PC-3 (cell line): Measurements from ENCODE around the gene ZNF138. TPM values are rescaled to one million over a fixed set of nuclear protein-coding genes. Genes with fewer than 3 reads are reported as not detected.
"Not testable (repeated sequence)": the region's sequence is repeated elsewhere in the genome, so short reads cannot be mapped to it uniquely, and the experiment has no call there.

ENCODE experiments used
- ATAC-seq: fragments of 200-7000 bp; cut with Tn5 transposase; 2 replicates; pipeline ENCODE4 v1.9.1; 2020; ENCODE audit warnings: mild to moderate bottlenecking, moderate library complexity
- BruUV-seq: library from RNA; stranded (reverse); fragments of 400-500 nt; replicated peaks from 2 replicates; lab custom pipeline; 2021; lab: Mats Ljungman, UMichigan
- CTCF ChIA-PET: fragments of 300-600 bp; sonication (Branson Sonifier 250); formaldehyde crosslinking; loops from one replicate; lab custom pipeline; 2022; ENCODE audit warnings: antibody characterized with exemption; lab: Charles Lee
- POLR2A ChIA-PET: fragments of 300-600 bp; sonication (Branson Sonifier 250); formaldehyde crosslinking; loops from one replicate; lab custom pipeline; 2022; ENCODE audit warnings: antibody characterized with exemption; ENCODE audit not compliant: unreplicated experiment; lab: Charles Lee
- DNase-seq: peaks from one replicate; pipeline ENCODE4 v3.0.0-alpha.2; 2015
- H2AFZ ChIP-seq: fragments of 300-600 bp; sonication (generic); 2 replicates; pipeline ENCODE4 v1.6.0; 2016; ENCODE audit warnings: antibody characterized with exemption, low read length
- H3F3A ChIP-seq: fragments of 300-600 bp; sonication (generic); one replicate; pipeline ENCODE4 v1.6.0; 2017; ENCODE audit warnings: antibody characterized with exemption, low read length, control low read depth, mild to moderate bottlenecking; ENCODE audit not compliant: unreplicated experiment
- H3K27ac ChIP-seq: fragments of 300-600 bp; sonication (generic); 2 replicates; pipeline ENCODE4 v1.5.1; 2016; ENCODE audit warnings: mild to moderate bottlenecking, low read length
- H3K27me3 ChIP-seq: fragments of 300-600 bp; sonication (generic); 2 replicates; pipeline ENCODE4 v1.6.1; 2016; ENCODE audit warnings: low read length, mixed read lengths
- H3K36me3 ChIP-seq: fragments of 300-600 bp; sonication (generic); 2 replicates; pipeline ENCODE4 v1.6.1; 2016; ENCODE audit warnings: low read depth, mixed run types, low read length, mixed read lengths
- H3K4me1 ChIP-seq: fragments of 300-600 bp; sonication (generic); 2 replicates; pipeline ENCODE4 v1.5.1; 2016; ENCODE audit warnings: low read length; ENCODE audit not compliant: insufficient read depth
- H3K4me2 ChIP-seq: fragments of 300-600 bp; sonication (generic); 2 replicates; pipeline ENCODE4 v1.6.0; 2016; ENCODE audit warnings: low read length
- H3K4me3 ChIP-seq: fragments of 300-600 bp; sonication (generic); 2 replicates; pipeline ENCODE4 v1.5.1; 2016; ENCODE audit warnings: mild to moderate bottlenecking, low read length, mixed read lengths
- H3K79me2 ChIP-seq: fragments of 300-600 bp; sonication (generic); 2 replicates; pipeline ENCODE4 v1.6.1; 2017; ENCODE audit warnings: low read length, mixed read lengths
- H3K9ac ChIP-seq: fragments of 300-600 bp; sonication (generic); 2 replicates; pipeline ENCODE4 v1.6.0; 2016; ENCODE audit warnings: mild to moderate bottlenecking, low read length
- H3K9me2 ChIP-seq: fragments of 300-600 bp; sonication (generic); replicated peaks from 2 replicates; pipeline ENCODE4 v1.6.1; 2016; ENCODE audit warnings: mixed run types, low read length, mixed read lengths
- H3K9me3 ChIP-seq: fragments of 300-600 bp; sonication (generic); 2 replicates; pipeline ENCODE4 v1.6.1; 2016; ENCODE audit warnings: low read length, mixed read lengths
- H4K20me1 ChIP-seq: fragments of 300-600 bp; sonication (generic); 2 replicates; pipeline ENCODE4 v1.6.1; 2016; ENCODE audit warnings: low read length, mixed read lengths
- CTCF ChIP-seq: fragments of 300-600 bp; sonication (generic); conservative IDR thresholded peaks from 2 replicates; pipeline ENCODE4 v1.5.1; 2017; ENCODE audit warnings: antibody characterized with exemption, low read depth, mild to moderate bottlenecking, low read length
- EZH2 ChIP-seq: fragments of 300-600 bp; sonication (generic); IDR thresholded peaks from one replicate; pipeline ENCODE4 v1.6.1; 2017; ENCODE audit warnings: antibody characterized with exemption, mild to moderate bottlenecking, low read length; ENCODE audit not compliant: unreplicated experiment
- EZH2phosphoT487 ChIP-seq: fragments of 300-600 bp; sonication (generic); IDR thresholded peaks from 2 replicates; pipeline ENCODE4 v1.6.1; 2018; ENCODE audit warnings: mild to moderate bottlenecking, antibody characterized with exemption, low read length, borderline replicate concordance
- intact Hi-C: fragments of 100-400 bp; cut with micrococcal nuclease; formaldehyde crosslinking; loops from 2 replicates; pipeline ENCODE4 v1.9.0; 2023
- total RNA-seq: library from RNA; depleted of rRNA; stranded (reverse); fragments of >200 nt; gene quantifications from 2 replicates; pipeline ENCODE4 v1.2.3, GENCODE V29; 2014

The ZNF138 gene
- total RNA-seq, 1 experiment from 2014 or later = 10.9 TPM

GRCh38 chr7:64830926-64831325 lies 36.7 kb downstream of the ZNF138 start:
- no peaks in the 10 kb centered on the region for H3K9me3 ChIP-seq
- POLR2A ChIA-PET = no interaction called here
- H3K36me3 ChIP-seq = peaks cover 10% of the 10 kb centered on the region; the same call in 1 of the 2 replicates
- ATAC-seq = no peak
- H3K4me3 ChIP-seq = no peak overlapping the region
- no peak overlapping the region for H3K9ac ChIP-seq
- no peaks in the 10 kb centered on the region for H3K79me2 ChIP-seq
- CTCF ChIA-PET = no interaction called here
- DNase-seq = no peak
- H3K9me2 ChIP-seq = no peaks in the 10 kb centered on the region
- TF ChIP-seq EZH2phosphoT487 (no peak), EZH2 (no peak), CTCF (no peak)
- H3K27ac ChIP-seq = no peak overlapping the region
- H3K4me2 ChIP-seq = no peak overlapping the region
- no peaks in the 10 kb centered on the region for H3F3A ChIP-seq
- H3K27me3 ChIP-seq = no peaks in the 10 kb centered on the region
- no peaks in the 10 kb centered on the region for H3K4me1 ChIP-seq
- BruUV-seq = no TSS peak
- no peak overlapping the region for H2AFZ ChIP-seq
- intact Hi-C loops = no loop called here
- H4K20me1 ChIP-seq = no peaks in the 10 kb centered on the region

GRCh38 chr7:64832136-64832535 lies 37.9 kb downstream of the ZNF138 start:
- ChIA-PET CTCF (no interaction called here), POLR2A (no interaction called here)
- ATAC-seq (no peak), DNase-seq (no peak)
- H3K36me3 ChIP-seq = peaks cover 10% of the 10 kb centered on the region; the same call in 1 of the 2 replicates
- H3F3A ChIP-seq = no peaks in the 10 kb centered on the region
- no peaks in the 10 kb centered on the region for H4K20me1 ChIP-seq
- H2AFZ ChIP-seq = no peak overlapping the region
- H3K9me2 ChIP-seq = no peaks in the 10 kb centered on the region
- H3K27ac ChIP-seq = no peak overlapping the region
- no peak overlapping the region for H3K4me3 ChIP-seq
- intact Hi-C loops = no loop called here
- H3K27me3 ChIP-seq = no peaks in the 10 kb centered on the region
- H3K4me2 ChIP-seq = no peak overlapping the region
- H3K4me1 ChIP-seq = no peaks in the 10 kb centered on the region
- no peak for TF ChIP-seq EZH2phosphoT487
- no peak for TF ChIP-seq CTCF
- no peak for TF ChIP-seq EZH2
- BruUV-seq = TSS peak; percentile 7
- H3K9ac ChIP-seq = no peak overlapping the region
- no peaks in the 10 kb centered on the region for H3K79me2 ChIP-seq
- no peaks in the 10 kb centered on the region for H3K9me3 ChIP-seq

DNA sequence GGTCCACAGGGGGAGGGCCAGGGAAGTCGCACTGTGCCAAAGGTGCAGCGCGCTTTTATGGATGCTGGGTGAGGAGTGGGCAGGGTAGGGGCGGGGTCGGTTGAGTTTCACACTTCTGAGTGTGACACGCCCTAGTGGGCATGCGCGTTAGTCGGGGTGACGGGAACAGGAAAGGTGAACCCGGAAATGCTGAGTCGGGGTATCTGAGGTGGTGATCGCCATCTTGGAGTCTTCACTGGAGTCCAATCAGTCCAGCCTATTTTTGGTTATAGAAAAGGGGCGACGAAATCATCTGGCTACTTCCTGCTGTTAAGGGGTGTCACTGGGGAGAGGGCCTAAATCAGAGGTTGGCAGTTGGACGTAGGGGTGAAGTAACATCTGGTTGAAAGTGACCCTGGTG lies 40.8 kb downstream of the ZNF138 start:
- TF ChIP-seq EZH2 = no peak
- H3K9me2 ChIP-seq = no peaks in the 10 kb centered on the region
- POLR2A ChIA-PET = no interaction called here
- peaks cover 8% of the 10 kb centered on the region; the same call in 1 of the 2 replicates for H3K36me3 ChIP-seq
- no peaks in the 10 kb centered on the region for H3K79me2 ChIP-seq
- intact Hi-C loops = no loop called here
- H3K4me2 ChIP-seq = no peak overlapping the region
- no peak overlapping the region for H2AFZ ChIP-seq
- no peak overlapping the region for H3K4me3 ChIP-seq
- no peak overlapping the region for H3K9ac ChIP-seq
- CTCF ChIA-PET = no interaction called here
- H3F3A ChIP-seq = no peaks in the 10 kb centered on the region
- ATAC-seq (no peak), DNase-seq (no peak)
- no peaks in the 10 kb centered on the region for H3K27me3 ChIP-seq
- no peak overlapping the region for H3K27ac ChIP-seq
- H4K20me1 ChIP-seq = no peaks in the 10 kb centered on the region
- BruUV-seq = no TSS peak
- no peaks in the 10 kb centered on the region for H3K9me3 ChIP-seq
- no peaks in the 10 kb centered on the region for H3K4me1 ChIP-seq

- H4K20me1 ChIP-seq, CTCF ChIA-PET, H3K27ac ChIP-seq, H3K4me2 ChIP-seq, POLR2A ChIA-PET, DNase-seq, H3K4me1 ChIP-seq, BruUV-seq, intact Hi-C loops, H3K9me3 ChIP-seq, H3K36me3 ChIP-seq, H3F3A ChIP-seq, H3K27me3 ChIP-seq, H2AFZ ChIP-seq, H3K4me3 ChIP-seq, H3K9me2 ChIP-seq, ATAC-seq, H3K9ac ChIP-seq, H3K79me2 ChIP-seq: not testable (repeated sequence)
These were observed 41.6 kb downstream of the ZNF138 start for GRCh38 chr7:64835856-64836255.

GRCh38 chr7:64838051-64838450 lies 43.8 kb downstream of the ZNF138 start:
- H3K27me3 ChIP-seq, H2AFZ ChIP-seq, H3K4me1 ChIP-seq, H3K36me3 ChIP-seq, POLR2A ChIA-PET, H3K4me3 ChIP-seq, H3K9me2 ChIP-seq, DNase-seq, ATAC-seq, H4K20me1 ChIP-seq, H3K79me2 ChIP-seq, H3K9ac ChIP-seq, H3F3A ChIP-seq, H3K4me2 ChIP-seq, BruUV-seq, H3K9me3 ChIP-seq, H3K27ac ChIP-seq, CTCF ChIA-PET, intact Hi-C loops: not testable (repeated sequence)
